NCI-H510A (cell line): ENCODE data around the gene SUSD4.

Experiments used
- DNase-seq: peaks from one replicate; lab custom pipeline; 2025; lab: John Stamatoyannopoulos, UW

SUSD4 gene

GRCh38 chr1:223230161-223230881 is 133.7 kb downstream of the SUSD4 start:
- DNase-seq, result no peak

- DNase-seq, result no peak
Observed at GRCh38 chr1:223229756-223230155, 134.2 kb downstream of the SUSD4 start.

- no peak for DNase-seq
Observed at GRCh38 chr1:223228931-223229528, 134.9 kb downstream of the SUSD4 start.

GRCh38 chr1:223228201-223228600 is 135.8 kb downstream of the SUSD4 start:
- no peak for DNase-seq

- DNase-seq, result no peak
Observed at GRCh38 chr1:223227486-223228196, 136.3 kb downstream of the SUSD4 start.

- no peak for DNase-seq
Observed at GRCh38 chr1:223227031-223227430, 136.9 kb downstream of the SUSD4 start.

- no peak for DNase-seq
Observed at GRCh38 chr1:223226271-223226670, 137.7 kb downstream of the SUSD4 start.

GRCh38 chr1:223225481-223225880 is 138.5 kb downstream of the SUSD4 start:
- DNase-seq, result no peak

GRCh38 chr1:223225061-223225460 is 138.9 kb downstream of the SUSD4 start:
- no peak for DNase-seq

- no peak for DNase-seq
Observed at GRCh38 chr1:223224465-223224864, 139.5 kb downstream of the SUSD4 start.

- no peak for DNase-seq
Observed at GRCh38 chr1:223223091-223223995, 140.6 kb downstream of the SUSD4 start.

GRCh38 chr1:223222377-223222776 is 141.6 kb downstream of the SUSD4 start:
- DNase-seq, result no peak

GRCh38 chr1:223221686-223222085 is 142.3 kb downstream of the SUSD4 start:
- DNase-seq, result no peak

GRCh38 chr1:223219846-223220610 is 143.9 kb downstream of the SUSD4 start:
- DNase-seq, result no peak

- DNase-seq, result no peak
Observed at GRCh38 chr1:223219318-223219635, 144.7 kb downstream of the SUSD4 start.

- DNase-seq, result no peak
Observed at GRCh38 chr1:223217781-223218180, 146.2 kb downstream of the SUSD4 start.

- no peak for DNase-seq
Observed at GRCh38 chr1:223216531-223217205, 147.3 kb downstream of the SUSD4 start.

- no peak for DNase-seq
Observed at GRCh38 chr1:223216074-223216473, 147.9 kb downstream of the SUSD4 start.

GRCh38 chr1:223215026-223215425 is 148.9 kb downstream of the SUSD4 start:
- DNase-seq, result no peak

GRCh38 chr1:223214261-223214807 is 149.6 kb downstream of the SUSD4 start:
- no peak for DNase-seq

GRCh38 chr1:223212441-223212840 is 151.5 kb downstream of the SUSD4 start:
- no peak for DNase-seq
